Mesenchymal stem cell (in vitro differentiated cells and primary cell): ENCODE results near the gene IRX4.

Experiments
- DNase-seq: peaks from one replicate; pipeline ENCODE4 v3.0.0-alpha.2; 2013
- H2AFZ ChIP-seq: one replicate; pipeline ENCODE4 v1.6.1; 2013; ENCODE audit warnings: low read depth, mild to moderate bottlenecking, control low read depth, inconsistent platforms, low read length, moderate library complexity
- H2AK5ac ChIP-seq: 2 replicates; pipeline ENCODE4 v1.6.1; 2013; ENCODE audit warnings: low read length, moderate library complexity, mild to moderate bottlenecking, inconsistent platforms; ENCODE audit not compliant: severe bottlenecking
- H2BK120ac ChIP-seq: one replicate; pipeline ENCODE4 v1.6.1; 2013; ENCODE audit warnings: low read depth, mild to moderate bottlenecking, inconsistent platforms, low read length, moderate library complexity
- H2BK12ac ChIP-seq, 2 experiments: one replicate each; pipeline ENCODE4 v1.6.1; 2013; ENCODE audit warnings: inconsistent platforms in 2 of 2, low read length in 2 of 2, mild to moderate bottlenecking in 2 of 2, moderate library complexity in 2 of 2, control low read depth in 1 of 2
- H2BK15ac ChIP-seq: one replicate; pipeline ENCODE4 v1.6.1; 2013; ENCODE audit warnings: mild to moderate bottlenecking, low read depth, inconsistent platforms; ENCODE audit not compliant: poor library complexity, severe bottlenecking
- H2BK5ac ChIP-seq: 2 replicates; pipeline ENCODE4 v1.6.1; 2013; ENCODE audit warnings: low read depth, mild to moderate bottlenecking, low read length, control low read depth, inconsistent platforms; ENCODE audit not compliant: poor library complexity, severe bottlenecking
- H3K14ac ChIP-seq, 2 experiments: one replicate each; pipeline ENCODE4 v1.6.1; 2013; ENCODE audit warnings: inconsistent platforms in 2 of 2, low read length in 2 of 2, control low read depth in 1 of 2, mild to moderate bottlenecking in 1 of 2, moderate library complexity in 1 of 2
- H3K18ac ChIP-seq, 2 experiments: one replicate each; pipeline ENCODE4 v1.6.1; 2013; ENCODE audit warnings: inconsistent platforms in 2 of 2, low read length in 2 of 2, control low read depth in 1 of 2, low read depth in 1 of 2, mild to moderate bottlenecking in 1 of 2
- H3K23ac ChIP-seq, 2 experiments: one replicate each; pipeline ENCODE4 v1.6.1; 2013; ENCODE audit warnings: inconsistent platforms in 2 of 2, low read length in 2 of 2, mild to moderate bottlenecking in 2 of 2, moderate library complexity in 2 of 2, control low read depth in 1 of 2
- H3K27ac ChIP-seq: 2 replicates; pipeline ENCODE4 v1.5.1; 2013; ENCODE audit warnings: mild to moderate bottlenecking, moderate library complexity, low read length, control low read depth, inconsistent platforms; ENCODE audit not compliant: poor library complexity, severe bottlenecking
- H3K27me3 ChIP-seq, 2 experiments: 2 replicates each; pipeline versions ENCODE4 v1.6.1 to v1.7.0; 2013; ENCODE audit warnings: low read length in 2 of 2, mild to moderate bottlenecking in 2 of 2, moderate library complexity in 2 of 2, control low read depth in 1 of 2, inconsistent platforms in 1 of 2; ENCODE audit not compliant: control insufficient read depth in 1 of 2, insufficient read depth in 1 of 2
- H3K36me3 ChIP-seq, 2 experiments: 2 replicates each; pipeline versions ENCODE4 v1.6.1 to v1.7.0; 2013; ENCODE audit warnings: low read length in 2 of 2, control low read depth in 1 of 2, inconsistent platforms in 1 of 2, low read depth in 1 of 2, mild to moderate bottlenecking in 1 of 2; ENCODE audit not compliant: insufficient read depth in 2 of 2, control insufficient read depth in 1 of 2
- H3K4ac ChIP-seq, 2 experiments: one replicate each; pipeline ENCODE4 v1.6.1; 2013; ENCODE audit warnings: inconsistent platforms in 2 of 2, low read length in 2 of 2, mild to moderate bottlenecking in 2 of 2, moderate library complexity in 2 of 2, control low read depth in 1 of 2, low read depth in 1 of 2
- H3K4me1 ChIP-seq: 2 replicates; pipeline ENCODE4 v1.6.1; 2013; ENCODE audit warnings: low read depth, low read length, control low read depth; ENCODE audit not compliant: control insufficient read depth, insufficient read depth
- H3K4me2 ChIP-seq: 2 replicates; pipeline ENCODE4 v1.6.1; 2013; ENCODE audit warnings: low read length, mild to moderate bottlenecking, inconsistent platforms; ENCODE audit not compliant: poor library complexity, severe bottlenecking
- H3K4me3 ChIP-seq, 2 experiments: 2 replicates each; pipeline versions ENCODE4 v1.5.1 to v1.7.0; 2013; ENCODE audit warnings: low read length in 2 of 2, mild to moderate bottlenecking in 2 of 2, control low read depth in 1 of 2, low read depth in 1 of 2; ENCODE audit not compliant: insufficient read depth in 1 of 2
- H3K79me1 ChIP-seq: replicated peaks from 2 replicates; pipeline ENCODE4 v1.6.1; 2013; ENCODE audit warnings: mild to moderate bottlenecking, control low read depth, low read length, inconsistent platforms; ENCODE audit not compliant: poor library complexity, severe bottlenecking
- H3K9ac ChIP-seq: 2 replicates; pipeline ENCODE4 v1.7.0; 2013; ENCODE audit warnings: mild to moderate bottlenecking, low read length, moderate library complexity
- H3K9me3 ChIP-seq: 2 replicates; pipeline ENCODE4 v1.7.0; 2013; ENCODE audit warnings: mild to moderate bottlenecking, low read length; ENCODE audit not compliant: control insufficient read depth
- H4K8ac ChIP-seq: one replicate; pipeline ENCODE4 v1.6.1; 2013; ENCODE audit warnings: inconsistent platforms, mild to moderate bottlenecking, low read length, moderate library complexity
- H4K91ac ChIP-seq: one replicate; pipeline ENCODE4 v1.6.1; 2013; ENCODE audit warnings: mild to moderate bottlenecking, low read length, inconsistent platforms
- WGBS: methylation state at CpG from one replicate; pipeline ENCODE4 v1.1.7; 2013; ENCODE audit warnings: mixed read lengths; 5-methylcytosine and 5-hydroxymethylcytosine counted together

IRX4 gene

DNA sequence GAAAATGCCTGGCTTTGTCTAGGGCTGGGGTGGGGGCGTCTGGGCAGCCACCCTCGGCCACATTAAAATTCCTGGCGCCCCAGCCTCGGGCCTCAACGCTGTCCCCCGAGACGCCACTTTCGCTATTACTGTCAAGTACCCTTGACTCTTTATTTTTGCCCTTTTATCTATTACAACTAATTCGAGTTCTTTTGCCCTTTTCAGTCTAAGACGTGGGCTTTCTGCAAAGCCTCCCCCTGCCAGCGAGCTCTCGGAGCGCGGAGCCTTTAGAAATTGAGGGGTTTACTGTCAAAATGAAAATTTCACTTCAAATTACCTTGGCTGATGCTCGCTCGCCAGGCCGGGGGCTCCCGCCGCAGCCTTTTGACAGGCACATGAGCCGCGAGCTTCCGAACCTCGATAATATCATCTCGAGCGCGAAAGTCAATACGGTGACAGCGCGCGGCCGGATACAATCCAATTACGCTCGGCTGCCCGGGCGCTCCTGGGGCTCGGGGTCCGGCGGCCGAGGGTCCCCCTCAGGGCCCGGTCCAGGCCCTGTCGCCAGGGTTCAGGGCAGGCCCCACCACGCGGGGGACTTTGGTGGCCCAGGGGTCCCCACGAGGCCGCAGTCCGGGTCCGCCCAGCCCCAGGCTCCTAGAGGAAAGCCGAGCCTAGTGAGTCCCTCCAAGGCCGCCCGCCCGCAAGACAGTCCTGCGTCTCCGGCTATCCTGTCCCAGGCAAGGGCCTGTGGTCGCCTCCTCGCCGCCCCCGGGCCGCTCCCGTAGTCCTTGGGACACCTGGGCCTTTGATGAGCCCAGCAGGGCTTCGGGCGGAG lies 6.7 kb downstream of the IRX4 start:
- 2% methylated on average over 54 of the region's 61 CpGs for WGBS
- no peak overlapping the region for H3K23ac ChIP-seq
- H3K36me3 ChIP-seq, result peaks cover 0 to 3% of the 10 kb centered on the region in 2 experiments
- H3K27me3 ChIP-seq, result peaks cover 85 to 89% of the 10 kb centered on the region in 2 experiments
- H2AK5ac ChIP-seq, result no peak overlapping the region
- H2AFZ ChIP-seq, result no peak overlapping the region
- no peak overlapping the region for H2BK15ac ChIP-seq
- no peak overlapping the region for H3K18ac ChIP-seq
- no peak overlapping the region for H3K27ac ChIP-seq
- no peak overlapping the region for H3K4me3 ChIP-seq
- no peak overlapping the region for H3K4ac ChIP-seq
- no peak overlapping the region for H4K91ac ChIP-seq
- no peaks in the 10 kb centered on the region for H3K9me3 ChIP-seq
- peaks cover 22% of the 10 kb centered on the region for H3K4me1 ChIP-seq
- peak overlapping the region; percentile 13 for H3K4me2 ChIP-seq
- H2BK120ac ChIP-seq, result no peak overlapping the region
- no peak overlapping the region for H4K8ac ChIP-seq
- no peak overlapping the region for H2BK12ac ChIP-seq
- no peaks in the 10 kb centered on the region for H3K79me1 ChIP-seq
- DNase-seq, result no peak
- no peak overlapping the region for H2BK5ac ChIP-seq
- no peak overlapping the region for H3K14ac ChIP-seq
- no peak overlapping the region for H3K9ac ChIP-seq

DNA sequence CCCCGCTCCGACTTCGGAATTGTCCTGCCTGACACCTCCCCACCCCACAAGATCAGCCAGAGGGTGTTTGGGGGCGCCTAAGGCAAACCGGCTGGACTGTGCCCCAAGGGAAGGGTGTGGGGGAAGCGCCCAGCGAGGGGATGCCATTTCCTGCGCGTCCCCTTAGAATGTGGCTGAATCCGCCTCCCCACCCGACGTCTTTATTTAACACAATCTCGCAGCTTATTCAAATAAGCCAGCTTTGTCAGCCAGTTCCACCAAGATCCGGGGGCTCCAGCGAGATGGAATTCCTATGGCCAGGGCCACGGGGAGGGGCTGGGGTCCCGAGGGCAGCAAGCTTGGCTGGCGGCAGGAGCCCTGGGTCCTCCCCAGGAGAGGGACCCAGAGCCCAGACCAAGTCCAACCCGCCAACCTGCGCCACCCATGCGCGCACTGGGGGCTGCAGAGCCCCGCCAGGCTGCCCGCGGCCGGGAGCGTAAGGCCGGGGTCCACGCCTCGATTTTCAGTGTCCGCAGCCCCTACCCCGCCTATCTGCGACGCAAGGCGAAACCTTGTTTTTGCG lies 7.4 kb downstream of the IRX4 start:
- Histone ChIP-seq H2BK15ac (no peak overlapping the region), H2BK5ac (no peak overlapping the region), H2BK120ac (no peak overlapping the region), H3K14ac (no peak overlapping the region), H3K36me3 (no peaks in the 10 kb centered on the region), H4K91ac (no peak overlapping the region), H3K79me1 (no peaks in the 10 kb centered on the region), H3K27me3 (peaks cover 81 to 83% of the 10 kb centered on the region in 2 experiments), H2AK5ac (no peak overlapping the region), H3K9ac (no peak overlapping the region), H3K27ac (no peak overlapping the region), H2AFZ (no peak overlapping the region), H3K23ac (no peak overlapping the region), H3K4ac (no peak overlapping the region), H3K4me2 (no peak overlapping the region), H2BK12ac (no peak overlapping the region), H3K4me1 (peaks cover 23% of the 10 kb centered on the region), H3K9me3 (no peaks in the 10 kb centered on the region), H3K18ac (no peak overlapping the region), H4K8ac (no peak overlapping the region), H3K4me3 (no peak overlapping the region)
- no peak for DNase-seq
- 3% methylated on average over 30 of the region's 36 CpGs for WGBS

DNA sequence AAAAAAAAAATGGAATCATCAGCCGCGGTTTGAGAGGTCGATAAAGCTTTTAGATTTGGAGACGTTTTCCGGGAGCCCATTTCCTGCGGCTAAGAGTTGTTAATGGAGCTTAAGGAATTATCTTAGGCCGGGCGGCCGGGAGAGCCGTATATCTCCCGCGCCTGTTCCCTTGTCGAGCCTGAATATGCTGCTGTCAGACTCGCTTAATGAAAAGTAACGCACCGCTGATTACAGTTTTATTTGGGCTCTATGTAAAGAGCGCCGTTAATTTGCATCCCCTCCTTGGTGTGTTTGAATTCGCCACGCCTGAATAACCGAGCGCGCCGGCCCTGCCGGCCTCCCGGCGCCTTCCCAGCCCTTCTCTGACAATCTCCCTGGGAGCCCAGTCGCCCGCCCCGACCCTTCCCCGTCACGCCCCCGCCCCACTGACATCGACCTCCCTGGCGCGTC lies 7.9 kb downstream of the IRX4 start:
- Histone ChIP-seq H3K14ac (no peak overlapping the region), H2AK5ac (no peak overlapping the region), H3K36me3 (no peaks in the 10 kb centered on the region), H3K4me1 (peaks cover 27% of the 10 kb centered on the region), H2BK12ac (no peak overlapping the region), H3K4me2 (no peak overlapping the region), H2AFZ (no peak overlapping the region), H3K18ac (no peak overlapping the region), H3K79me1 (no peaks in the 10 kb centered on the region), H2BK5ac (no peak overlapping the region), H3K9ac (no peak overlapping the region), H3K4ac (no peak overlapping the region), H4K8ac (no peak overlapping the region), H3K27me3 (peaks cover 77 to 81% of the 10 kb centered on the region in 2 experiments), H4K91ac (no peak overlapping the region), H3K27ac (no peak overlapping the region), H3K9me3 (no peaks in the 10 kb centered on the region), H3K4me3 (no peak overlapping the region), H3K23ac (no peak overlapping the region), H2BK120ac (no peak overlapping the region), H2BK15ac (no peak overlapping the region)
- no peak for DNase-seq
- 2% methylated on average over 36 of the region's 36 CpGs for WGBS

DNA sequence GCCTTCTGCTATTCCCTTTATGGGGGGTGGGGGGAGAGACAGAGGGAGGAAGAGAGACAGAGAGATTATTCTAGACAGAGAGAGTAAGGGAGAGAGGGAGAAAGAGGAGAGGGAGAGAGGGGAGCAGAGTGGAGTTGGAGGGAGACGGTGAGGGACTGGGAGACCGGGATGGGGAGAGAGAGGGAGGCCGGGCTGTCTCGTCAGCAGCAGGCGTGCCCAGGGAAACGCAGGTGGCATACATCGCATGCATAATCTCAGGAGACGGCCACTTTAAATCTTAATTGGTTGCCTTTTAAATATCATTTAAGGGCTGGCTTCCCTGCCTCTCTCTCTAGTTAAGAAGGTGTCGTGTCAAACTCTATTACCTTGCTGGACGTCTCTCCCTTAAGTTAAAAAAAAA lies 8.4 kb downstream of the IRX4 start:
- Histone ChIP-seq H2AK5ac (no peak overlapping the region), H2BK15ac (no peak overlapping the region), H2AFZ (no peak overlapping the region), H3K9me3 (no peaks in the 10 kb centered on the region), H2BK12ac (no peak overlapping the region), H3K27ac (no peak overlapping the region), H3K36me3 (no peaks in the 10 kb centered on the region), H4K91ac (no peak overlapping the region), H3K4me3 (no peak overlapping the region), H2BK120ac (no peak overlapping the region), H3K27me3 (peaks cover 72 to 76% of the 10 kb centered on the region in 2 experiments), H3K4me1 (peaks cover 27% of the 10 kb centered on the region), H2BK5ac (no peak overlapping the region), H3K14ac (no peak overlapping the region), H4K8ac (no peak overlapping the region), H3K18ac (no peak overlapping the region), H3K9ac (no peak overlapping the region), H3K79me1 (no peaks in the 10 kb centered on the region), H3K4ac (no peak overlapping the region), H3K4me2 (no peak overlapping the region), H3K23ac (no peak overlapping the region)
- no peak for DNase-seq
- 18% methylated on average over 2 of the region's 10 CpGs for WGBS
